Testis (tissue), 2 donors: ENCODE results near the gene SMG7.

Experiments used
- POLR2A ChIP-seq: fragments of 450-650 bp; IDR thresholded peaks from one replicate; pipeline ENCODE4 v1.6.1; 2017; ENCODE audit warnings: antibody characterized with exemption, mild to moderate bottlenecking, moderate library complexity
- TF ChIP-seq, protein P1 (sequence below), 3 experiments: fragments of 450-650 bp in 2 of 3; fragments of 200-600 bp in 1 of 3; sonication (generic) in 1 of 3; IDR thresholded peaks; one replicate each; pipeline ENCODE4 v1.5.1; 2016 to 2019; ENCODE audit warnings: antibody characterized with exemption in 3 of 3, mild to moderate bottlenecking in 2 of 3, moderate library complexity in 1 of 3

DNA sequence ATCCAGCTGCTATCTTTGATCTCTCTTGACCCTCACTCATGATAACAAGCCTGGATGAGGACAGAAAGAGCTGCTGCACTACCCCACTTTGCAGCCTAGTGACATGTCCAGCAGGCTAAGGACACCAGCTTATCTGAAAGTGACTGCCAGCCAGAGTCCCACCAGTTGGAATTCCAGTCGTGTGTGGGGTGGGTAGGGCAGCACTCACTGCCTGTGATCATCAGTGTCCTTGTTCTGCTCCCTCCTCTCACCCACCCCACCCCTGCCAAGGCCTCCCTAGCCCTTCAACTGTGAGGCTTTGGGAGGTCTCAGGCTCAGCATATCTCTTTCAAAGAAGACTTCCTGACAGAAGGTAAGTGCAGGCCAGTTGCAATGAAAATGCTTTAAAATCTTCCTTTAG is 38.6 kb upstream of the SMG7 start:
- no peak for TF ChIP-seq POLR2A
- TF ChIP-seq, protein P1, sequence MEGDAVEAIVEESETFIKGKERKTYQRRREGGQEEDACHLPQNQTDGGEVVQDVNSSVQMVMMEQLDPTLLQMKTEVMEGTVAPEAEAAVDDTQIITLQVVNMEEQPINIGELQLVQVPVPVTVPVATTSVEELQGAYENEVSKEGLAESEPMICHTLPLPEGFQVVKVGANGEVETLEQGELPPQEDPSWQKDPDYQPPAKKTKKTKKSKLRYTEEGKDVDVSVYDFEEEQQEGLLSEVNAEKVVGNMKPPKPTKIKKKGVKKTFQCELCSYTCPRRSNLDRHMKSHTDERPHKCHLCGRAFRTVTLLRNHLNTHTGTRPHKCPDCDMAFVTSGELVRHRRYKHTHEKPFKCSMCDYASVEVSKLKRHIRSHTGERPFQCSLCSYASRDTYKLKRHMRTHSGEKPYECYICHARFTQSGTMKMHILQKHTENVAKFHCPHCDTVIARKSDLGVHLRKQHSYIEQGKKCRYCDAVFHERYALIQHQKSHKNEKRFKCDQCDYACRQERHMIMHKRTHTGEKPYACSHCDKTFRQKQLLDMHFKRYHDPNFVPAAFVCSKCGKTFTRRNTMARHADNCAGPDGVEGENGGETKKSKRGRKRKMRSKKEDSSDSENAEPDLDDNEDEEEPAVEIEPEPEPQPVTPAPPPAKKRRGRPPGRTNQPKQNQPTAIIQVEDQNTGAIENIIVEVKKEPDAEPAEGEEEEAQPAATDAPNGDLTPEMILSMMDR (IDR thresholded peaks at IDR 0.05), result no peak
